Measurements from ENCODE around the gene CEP135. TPM values are rescaled to one million over a fixed set of nuclear protein-coding genes. Genes with fewer than 3 reads are reported as not detected.

The CEP135 gene
- total and polyA plus RNA-seq, 8 donors = 0.76 to 18.1 (median 6.3) TPM

DNA sequence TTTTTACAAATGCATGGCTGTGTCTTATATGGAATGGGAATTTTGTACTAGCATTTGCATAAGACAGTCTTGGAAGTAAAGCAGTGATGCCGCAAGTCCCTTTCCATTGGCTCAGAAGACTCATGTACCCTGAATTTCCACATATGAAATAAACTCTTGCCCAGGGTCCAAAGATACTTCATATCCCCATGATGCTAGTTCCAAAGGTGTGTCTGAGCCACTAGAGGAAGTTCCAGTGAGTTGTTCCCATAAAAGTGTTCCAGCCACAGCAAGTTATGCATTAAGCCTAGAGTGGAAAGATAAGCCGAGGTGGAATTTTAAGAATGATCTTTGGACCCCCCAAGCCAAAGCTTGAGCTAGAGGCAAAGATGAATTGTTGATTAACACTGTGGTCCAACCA, 9.3 kb upstream of the CEP135 start:
- Histone ChIP-seq H3K4me3 (no peak overlapping the region), H3K27ac (no peak overlapping the region), H3K27me3 (no peaks in the 10 kb centered on the region), H3K9me3 (peaks cover 0 to 15% (median 9%) of the 10 kb centered on the region in 4 donors), H3K36me3 (peaks cover 0 to 5% (median 0%) of the 10 kb centered on the region in 4 donors), H3K4me1 (no peaks in the 10 kb centered on the region)
- TF ChIP-seq, protein P1, sequence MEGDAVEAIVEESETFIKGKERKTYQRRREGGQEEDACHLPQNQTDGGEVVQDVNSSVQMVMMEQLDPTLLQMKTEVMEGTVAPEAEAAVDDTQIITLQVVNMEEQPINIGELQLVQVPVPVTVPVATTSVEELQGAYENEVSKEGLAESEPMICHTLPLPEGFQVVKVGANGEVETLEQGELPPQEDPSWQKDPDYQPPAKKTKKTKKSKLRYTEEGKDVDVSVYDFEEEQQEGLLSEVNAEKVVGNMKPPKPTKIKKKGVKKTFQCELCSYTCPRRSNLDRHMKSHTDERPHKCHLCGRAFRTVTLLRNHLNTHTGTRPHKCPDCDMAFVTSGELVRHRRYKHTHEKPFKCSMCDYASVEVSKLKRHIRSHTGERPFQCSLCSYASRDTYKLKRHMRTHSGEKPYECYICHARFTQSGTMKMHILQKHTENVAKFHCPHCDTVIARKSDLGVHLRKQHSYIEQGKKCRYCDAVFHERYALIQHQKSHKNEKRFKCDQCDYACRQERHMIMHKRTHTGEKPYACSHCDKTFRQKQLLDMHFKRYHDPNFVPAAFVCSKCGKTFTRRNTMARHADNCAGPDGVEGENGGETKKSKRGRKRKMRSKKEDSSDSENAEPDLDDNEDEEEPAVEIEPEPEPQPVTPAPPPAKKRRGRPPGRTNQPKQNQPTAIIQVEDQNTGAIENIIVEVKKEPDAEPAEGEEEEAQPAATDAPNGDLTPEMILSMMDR (IDR thresholded peaks at IDR 0.05) = no peak
- TF ChIP-seq POLR2AphosphoS5 (IDR thresholded peaks at IDR 0.05) (no peak), POLR2A (IDR thresholded peaks at IDR 0.05) (no peak), EP300 (IDR thresholded peaks at IDR 0.05) (no peak)
- no peak for DNase-seq
- intact Hi-C loops (cut with DNase I; ENCODE audit: low total_unique reads) = no loop called here
- WGBS, 5 donors = 50 to 80% (median 77%) methylated on average over 2 of the region's 2 CpGs

DNA sequence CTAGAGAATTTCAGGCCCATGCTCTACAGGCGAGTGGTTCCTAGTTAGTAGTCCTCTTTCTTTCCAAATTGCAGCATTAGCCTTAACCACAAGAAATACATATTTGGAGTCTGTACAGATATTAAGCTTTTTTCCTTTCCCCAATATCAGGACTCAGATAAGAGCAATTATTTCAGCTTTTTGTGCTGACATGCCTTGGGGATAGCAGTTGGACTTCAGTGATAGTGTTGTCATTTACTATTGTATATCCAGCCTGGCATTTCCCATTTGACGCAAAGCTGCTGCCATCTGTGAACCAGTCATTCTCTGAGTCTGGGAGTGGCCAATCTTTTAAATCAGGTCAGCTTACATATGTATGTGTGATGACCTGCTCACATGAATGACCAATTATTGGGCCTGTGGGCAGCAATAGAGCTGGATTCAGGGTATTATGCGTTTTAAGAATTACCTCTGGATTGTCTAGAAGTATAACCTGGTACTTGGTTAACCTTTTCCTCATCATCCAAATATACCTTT, 6.8 kb upstream of the CEP135 start:
- DNase-seq = no peak
- Histone ChIP-seq H3K36me3 (peaks cover 0 to 5% (median 0%) of the 10 kb centered on the region in 4 donors), H3K9me3 (peaks cover 0 to 12% (median 7%) of the 10 kb centered on the region in 4 donors), H3K4me1 (peaks cover 0 to 2% (median 0%) of the 10 kb centered on the region in 4 donors), H3K27ac (no peak overlapping the region), H3K27me3 (no peaks in the 10 kb centered on the region), H3K4me3 (no peak overlapping the region)
- TF ChIP-seq, protein P1 (IDR thresholded peaks at IDR 0.05) = no peak
- no peak for TF ChIP-seq POLR2A (IDR thresholded peaks at IDR 0.05)
- no peak for TF ChIP-seq EP300 (IDR thresholded peaks at IDR 0.05)
- no peak for TF ChIP-seq POLR2AphosphoS5 (IDR thresholded peaks at IDR 0.05)
- 87 to 96% (median 93%) methylated on average over 3 of the region's 3 CpGs for WGBS, 5 donors
- intact Hi-C loops (cut with DNase I; ENCODE audit: low total_unique reads) = loop anchor here (10.0 kb wide), 1 partner anchor 363 kb away; no protein-coding TSS in a partner anchor

DNA sequence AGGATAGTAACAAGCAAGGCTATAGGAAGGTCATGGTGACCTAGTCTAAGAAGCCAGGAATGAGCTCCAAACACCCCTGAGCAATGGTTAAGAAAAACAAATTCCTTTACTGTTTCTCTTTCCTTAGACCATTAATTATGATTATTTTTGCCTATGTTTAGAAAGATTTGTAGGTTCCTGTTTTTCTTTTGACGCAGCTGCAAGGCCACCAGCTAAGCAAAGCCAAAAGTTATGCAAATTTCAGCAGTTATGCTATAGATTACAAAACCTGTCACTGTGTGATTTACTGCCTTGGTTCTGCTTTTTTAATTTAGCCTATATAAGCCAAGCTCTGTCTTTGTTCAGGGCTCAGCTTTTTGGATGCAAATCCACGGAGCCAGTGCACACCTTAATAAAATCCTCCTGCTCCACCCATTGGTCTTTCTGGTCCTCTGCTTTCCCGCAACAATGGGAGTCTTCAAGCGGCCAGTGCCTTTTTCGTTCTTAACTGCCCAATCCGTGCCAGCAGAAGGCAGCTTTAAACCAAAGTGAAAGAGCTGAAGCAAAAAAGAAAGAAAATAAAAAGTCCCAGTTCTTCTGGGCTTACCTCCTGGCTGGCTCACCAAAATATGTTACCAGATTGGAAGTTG, 1.4 kb upstream of the CEP135 start:
- intact Hi-C loops (cut with DNase I; ENCODE audit: low total_unique reads) = loop anchor here (10.0 kb wide), 1 partner anchor 357 kb away; no protein-coding TSS in a partner anchor
- Histone ChIP-seq H3K4me3 (peak overlapping the region; percentile 72 to 85 (median 79)), H3K27me3 (no peaks in the 10 kb centered on the region), H3K4me1 (peaks cover 11 to 30% (median 22%) of the 10 kb centered on the region in 4 donors), H3K27ac (peak overlapping the region in 4 of 5 donors; percentile 90 to 96 (median 92)), H3K9me3 (no peaks in the 10 kb centered on the region), H3K36me3 (peaks cover 0 to 2% (median under 1%) of the 10 kb centered on the region in 4 donors)
- WGBS, 5 donors = 29 to 53% (median 46%) methylated on average over 6 of the region's 6 CpGs
- TF ChIP-seq, protein P1 (IDR thresholded peaks at IDR 0.05) = no peak
- TF ChIP-seq POLR2AphosphoS5 (IDR thresholded peaks at IDR 0.05) = no peak
- TF ChIP-seq EP300 (IDR thresholded peaks at IDR 0.05) = no peak
- no peak for TF ChIP-seq POLR2A (IDR thresholded peaks at IDR 0.05)
- DNase-seq = peak in 1 of 2 donors; percentile 39

DNA sequence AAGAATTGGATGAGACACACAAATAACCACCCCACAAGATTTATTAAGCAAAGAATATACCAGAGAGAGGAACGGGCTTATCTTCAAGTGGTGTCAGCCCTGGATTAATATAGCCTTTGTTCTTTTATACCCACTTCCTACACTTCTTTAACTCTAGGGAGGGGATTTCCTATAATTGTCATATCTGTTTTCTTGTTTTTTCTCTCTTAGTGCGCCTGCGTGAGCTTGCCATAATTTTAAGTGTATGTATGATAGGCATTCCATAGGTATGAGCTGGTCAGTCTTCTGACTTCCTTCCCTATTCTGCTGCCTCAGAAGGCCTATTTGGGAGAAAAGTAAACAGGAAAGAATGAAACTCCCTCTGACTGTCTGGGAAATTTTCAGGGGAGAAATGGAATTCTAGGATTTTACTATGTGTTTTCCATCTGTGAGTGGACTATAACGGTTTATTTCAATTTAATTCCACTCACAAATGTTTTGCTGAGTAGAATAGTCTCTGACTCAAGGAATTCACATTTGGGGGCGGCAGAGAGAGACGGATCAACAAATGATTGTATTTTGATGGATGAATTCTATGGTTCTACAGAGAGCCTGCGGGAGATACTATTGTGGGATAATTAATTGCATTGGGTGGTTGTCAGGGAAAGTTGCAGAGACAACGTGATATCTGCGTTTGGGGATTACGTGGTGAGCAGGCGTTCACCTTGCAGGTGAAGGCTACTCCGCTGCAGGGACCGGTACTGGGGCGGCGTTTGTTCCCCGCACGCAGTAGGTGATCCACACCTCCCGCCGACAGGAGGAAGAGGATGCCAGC, 626 bp upstream of the CEP135 start:
- Histone ChIP-seq H3K36me3 (peaks cover 0 to 9% (median 3%) of the 10 kb centered on the region in 4 donors), H3K4me1 (peaks cover 11 to 30% (median 22%) of the 10 kb centered on the region in 4 donors), H3K27me3 (no peaks in the 10 kb centered on the region), H3K4me3 (peak overlapping the region; percentile 72 to 85 (median 79)), H3K9me3 (no peaks in the 10 kb centered on the region), H3K27ac (peak overlapping the region; percentile 90 to 96 (median 92))
- 0 to 2% (median 1%) methylated on average over 13 to 19 of the region's 19 CpGs for WGBS, 5 donors
- DNase-seq = peak in 1 of 2 donors; percentile 70
- intact Hi-C loops (cut with DNase I; ENCODE audit: low total_unique reads) = loop anchor here (10.0 kb wide), 1 partner anchor 357 kb away; no protein-coding TSS in a partner anchor
- TF ChIP-seq POLR2AphosphoS5 (IDR thresholded peaks at IDR 0.05) = no peak
- TF ChIP-seq, protein P1 (IDR thresholded peaks at IDR 0.05) = peak in 1 of 7 experiments; percentile 32
